K562 (cell line): ENCODE data around the gene LPCAT3. TPM values are rescaled to one million over a fixed set of nuclear protein-coding genes. Genes with fewer than 3 reads are reported as not detected.

Experiments used
- ETV5 ChIP-seq: sonication (generic); formaldehyde crosslinking; IDR thresholded peaks from 2 replicates; pipeline ENCODE4 v1.4.0; 2020; ENCODE audit warnings: low read depth, mild to moderate bottlenecking, missing genetic modification reagents
- FOSL1 ChIP-seq: fragments of 200-800 bp; sonication (Bioruptor generic); conservative IDR thresholded peaks from 2 replicates; pipeline ENCODE4 v1.6.1; 2016; ENCODE audit warnings: missing genetic modification characterization, missing compliant biosample characterization
- HNRNPL ChIP-seq: fragments of 200-400 bp; formaldehyde crosslinking; IDR thresholded peaks from 2 replicates; pipeline ENCODE4 v1.6.1; 2017; ENCODE audit warnings: low read depth, mild to moderate bottlenecking, low read length
- MBD2 ChIP-seq: sonication (generic); IDR thresholded peaks from 2 replicates; pipeline ENCODE4 v1.6.1; 2016; ENCODE audit warnings: low read depth, borderline replicate concordance
- MTA3 ChIP-seq: fragments of 450-650 bp; formaldehyde crosslinking; IDR thresholded peaks from 2 replicates; pipeline ENCODE4 v1.6.1; 2017; ENCODE audit warnings: mild to moderate bottlenecking, borderline replicate concordance
- POLR2H ChIP-seq: IDR thresholded peaks from 2 replicates; pipeline ENCODE4 v1.6.1; 2016; ENCODE audit warnings: missing genetic modification characterization, low read depth, mild to moderate bottlenecking, control low read depth, missing compliant biosample characterization, moderate library complexity
- POLR3G ChIP-seq: IDR thresholded peaks from 2 replicates; pipeline ENCODE4 v1.6.1; 2011; ENCODE audit not compliant: insufficient read length, insufficient replicate concordance; ENCODE audit errors: extremely low read depth
- SMC3 ChIP-seq: conservative IDR thresholded peaks from 2 replicates; pipeline ENCODE4 v1.6.1; 2011; ENCODE audit warnings: low read depth, low read length, improper control_type of control experiment; ENCODE audit not compliant: insufficient read depth
- TBP ChIP-seq: optimal IDR thresholded peaks from 2 replicates; pipeline ENCODE3; 2011; ENCODE audit warnings: low read depth, low read length, improper control_type of control experiment
- ZNF384 ChIP-seq: IDR thresholded peaks from 2 replicates; pipeline ENCODE4 v1.6.1; 2012; ENCODE audit warnings: low read depth, low read length, improper control_type of control experiment
- polyA plus RNA-seq, 8 experiments: library from polyadenylated mRNA; depleted of rRNA in 4 of 8; stranded (reverse) in 5 of 8; unstranded in 3 of 8; fragments of >200 nt; fragmentation: Nextera tagmentation in 2 of 8; fragmentation: Illumina TruSeq in 1 of 8; extraction: Ambion mirVana in 2 of 8; extraction: Trizol in 1 of 8; gene quantifications; 2 replicates each; pipeline versions ENCODE4 v1.2.1 to v1.2.3, GENCODE V29; 2011 to 2014; ENCODE audit warnings: inconsistent platforms in 1 of 8, missing spikeins in 1 of 8
- total RNA-seq, 7 experiments: library from RNA; depleted of rRNA in 6 of 7; stranded (reverse); fragments of >200 nt in 6 of 7; fragmentation: Illumina TruSeq in 2 of 7; extraction: Trizol in 2 of 7; gene quantifications; 2 replicates each; pipeline versions ENCODE4 v1.2.1 to v1.2.3, GENCODE V29; 2011 to 2021; ENCODE audit warnings: low replicate concordance in 1 of 7
- TF ChIP-seq, protein P1 (sequence below), 3 experiments: IDR thresholded peaks in 2 of 3; conservative IDR thresholded peaks in 1 of 3; 2 replicates each; pipeline ENCODE4 v1.5.1; 2011 to 2012; ENCODE audit warnings: low read length in 3 of 3, mild to moderate bottlenecking in 3 of 3, control low read depth in 2 of 3, improper control_type of control experiment in 1 of 3, inconsistent platforms in 1 of 3, low read depth in 1 of 3, mixed read lengths in 1 of 3, moderate library complexity in 1 of 3; ENCODE audit not compliant: insufficient read depth in 2 of 3
- TF ChIP-seq, protein P2 (sequence below), 2 experiments: fragments of 450-650 bp; formaldehyde crosslinking in 1 of 2; IDR thresholded peaks; 2 replicates each; pipeline versions ENCODE4 v1.4.0 to v1.6.1; 2014 to 2020; ENCODE audit warnings: mild to moderate bottlenecking in 2 of 2, borderline replicate concordance in 1 of 2, low read depth in 1 of 2
- TF ChIP-seq, protein P3 (sequence below): fragments of 450-650 bp; IDR thresholded peaks from 2 replicates; pipeline ENCODE4 v1.6.1; 2016; ENCODE audit warnings: low read depth, mild to moderate bottlenecking, moderate library complexity
- TF ChIP-seq, protein P4 (sequence below): fragments of 450-650 bp; IDR thresholded peaks from 2 replicates; pipeline ENCODE4 v1.7.1; 2018; ENCODE audit warnings: mild to moderate bottlenecking, low read depth; ENCODE audit not compliant: partially characterized antibody

The LPCAT3 gene
- total and polyA plus RNA-seq, 9 of the 15 experiments (the other 6 are each of a cell fraction or from before 2014, with no cell fraction given) = 4.9 to 52.5 (median 25.3) TPM

DNA sequence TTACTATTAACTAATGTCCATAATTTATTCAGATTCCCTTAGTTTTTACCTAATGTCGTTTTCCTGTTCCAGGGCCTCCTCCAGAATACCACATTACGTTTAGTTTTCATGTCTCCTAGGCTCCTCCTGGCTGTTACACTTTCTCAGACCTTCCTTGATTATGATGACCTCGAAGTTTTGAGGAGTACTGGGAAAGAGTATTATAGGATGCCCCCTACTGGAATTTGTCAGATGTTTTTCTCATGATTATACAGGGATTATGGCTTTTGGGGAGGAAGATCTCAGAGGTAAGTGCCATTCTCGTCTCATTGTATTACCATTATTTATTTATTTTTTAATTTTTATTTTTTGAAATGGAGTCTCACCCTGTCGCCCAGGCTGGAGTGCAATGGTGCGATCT is 24.6 kb upstream of the LPCAT3 start (continued):
- TF ChIP-seq TBP = no peak
- TF ChIP-seq, protein P1, sequence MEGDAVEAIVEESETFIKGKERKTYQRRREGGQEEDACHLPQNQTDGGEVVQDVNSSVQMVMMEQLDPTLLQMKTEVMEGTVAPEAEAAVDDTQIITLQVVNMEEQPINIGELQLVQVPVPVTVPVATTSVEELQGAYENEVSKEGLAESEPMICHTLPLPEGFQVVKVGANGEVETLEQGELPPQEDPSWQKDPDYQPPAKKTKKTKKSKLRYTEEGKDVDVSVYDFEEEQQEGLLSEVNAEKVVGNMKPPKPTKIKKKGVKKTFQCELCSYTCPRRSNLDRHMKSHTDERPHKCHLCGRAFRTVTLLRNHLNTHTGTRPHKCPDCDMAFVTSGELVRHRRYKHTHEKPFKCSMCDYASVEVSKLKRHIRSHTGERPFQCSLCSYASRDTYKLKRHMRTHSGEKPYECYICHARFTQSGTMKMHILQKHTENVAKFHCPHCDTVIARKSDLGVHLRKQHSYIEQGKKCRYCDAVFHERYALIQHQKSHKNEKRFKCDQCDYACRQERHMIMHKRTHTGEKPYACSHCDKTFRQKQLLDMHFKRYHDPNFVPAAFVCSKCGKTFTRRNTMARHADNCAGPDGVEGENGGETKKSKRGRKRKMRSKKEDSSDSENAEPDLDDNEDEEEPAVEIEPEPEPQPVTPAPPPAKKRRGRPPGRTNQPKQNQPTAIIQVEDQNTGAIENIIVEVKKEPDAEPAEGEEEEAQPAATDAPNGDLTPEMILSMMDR (IDR thresholded peaks at IDR 0.05 in 2 of 3, conservative IDR thresholded peaks at IDR 0.05 in 1 of 3; ENCODE audit: insufficient read depth in 2 of 3, low read depth in 1 of 3, low read length in 3 of 3) = peak; percentile 54 to 75 (median 59); a peak in 5 of 6 replicates
- no peak for TF ChIP-seq ZNF384
- TF ChIP-seq ETV5 (CRISPR knock-in tag) = no peak
- TF ChIP-seq, protein P2, sequence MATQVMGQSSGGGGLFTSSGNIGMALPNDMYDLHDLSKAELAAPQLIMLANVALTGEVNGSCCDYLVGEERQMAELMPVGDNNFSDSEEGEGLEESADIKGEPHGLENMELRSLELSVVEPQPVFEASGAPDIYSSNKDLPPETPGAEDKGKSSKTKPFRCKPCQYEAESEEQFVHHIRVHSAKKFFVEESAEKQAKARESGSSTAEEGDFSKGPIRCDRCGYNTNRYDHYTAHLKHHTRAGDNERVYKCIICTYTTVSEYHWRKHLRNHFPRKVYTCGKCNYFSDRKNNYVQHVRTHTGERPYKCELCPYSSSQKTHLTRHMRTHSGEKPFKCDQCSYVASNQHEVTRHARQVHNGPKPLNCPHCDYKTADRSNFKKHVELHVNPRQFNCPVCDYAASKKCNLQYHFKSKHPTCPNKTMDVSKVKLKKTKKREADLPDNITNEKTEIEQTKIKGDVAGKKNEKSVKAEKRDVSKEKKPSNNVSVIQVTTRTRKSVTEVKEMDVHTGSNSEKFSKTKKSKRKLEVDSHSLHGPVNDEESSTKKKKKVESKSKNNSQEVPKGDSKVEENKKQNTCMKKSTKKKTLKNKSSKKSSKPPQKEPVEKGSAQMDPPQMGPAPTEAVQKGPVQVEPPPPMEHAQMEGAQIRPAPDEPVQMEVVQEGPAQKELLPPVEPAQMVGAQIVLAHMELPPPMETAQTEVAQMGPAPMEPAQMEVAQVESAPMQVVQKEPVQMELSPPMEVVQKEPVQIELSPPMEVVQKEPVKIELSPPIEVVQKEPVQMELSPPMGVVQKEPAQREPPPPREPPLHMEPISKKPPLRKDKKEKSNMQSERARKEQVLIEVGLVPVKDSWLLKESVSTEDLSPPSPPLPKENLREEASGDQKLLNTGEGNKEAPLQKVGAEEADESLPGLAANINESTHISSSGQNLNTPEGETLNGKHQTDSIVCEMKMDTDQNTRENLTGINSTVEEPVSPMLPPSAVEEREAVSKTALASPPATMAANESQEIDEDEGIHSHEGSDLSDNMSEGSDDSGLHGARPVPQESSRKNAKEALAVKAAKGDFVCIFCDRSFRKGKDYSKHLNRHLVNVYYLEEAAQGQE (IDR thresholded peaks at IDR 0.05; ENCODE audit: borderline replicate concordance) = peak; percentile 69; the same call in 1 of the 2 replicates
- TF ChIP-seq, protein P2 (CRISPR knock-in tag; IDR thresholded peaks at IDR 0.05; ENCODE audit: low read depth) = no peak
- TF ChIP-seq, protein P3, sequence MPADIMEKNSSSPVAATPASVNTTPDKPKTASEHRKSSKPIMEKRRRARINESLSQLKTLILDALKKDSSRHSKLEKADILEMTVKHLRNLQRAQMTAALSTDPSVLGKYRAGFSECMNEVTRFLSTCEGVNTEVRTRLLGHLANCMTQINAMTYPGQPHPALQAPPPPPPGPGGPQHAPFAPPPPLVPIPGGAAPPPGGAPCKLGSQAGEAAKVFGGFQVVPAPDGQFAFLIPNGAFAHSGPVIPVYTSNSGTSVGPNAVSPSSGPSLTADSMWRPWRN = no peak
- TF ChIP-seq MBD2 = no peak
- 0 out of 2 replicates have a peak, but pooled peaks have one; percentile 21 for TF ChIP-seq SMC3
- TF ChIP-seq, protein P4, sequence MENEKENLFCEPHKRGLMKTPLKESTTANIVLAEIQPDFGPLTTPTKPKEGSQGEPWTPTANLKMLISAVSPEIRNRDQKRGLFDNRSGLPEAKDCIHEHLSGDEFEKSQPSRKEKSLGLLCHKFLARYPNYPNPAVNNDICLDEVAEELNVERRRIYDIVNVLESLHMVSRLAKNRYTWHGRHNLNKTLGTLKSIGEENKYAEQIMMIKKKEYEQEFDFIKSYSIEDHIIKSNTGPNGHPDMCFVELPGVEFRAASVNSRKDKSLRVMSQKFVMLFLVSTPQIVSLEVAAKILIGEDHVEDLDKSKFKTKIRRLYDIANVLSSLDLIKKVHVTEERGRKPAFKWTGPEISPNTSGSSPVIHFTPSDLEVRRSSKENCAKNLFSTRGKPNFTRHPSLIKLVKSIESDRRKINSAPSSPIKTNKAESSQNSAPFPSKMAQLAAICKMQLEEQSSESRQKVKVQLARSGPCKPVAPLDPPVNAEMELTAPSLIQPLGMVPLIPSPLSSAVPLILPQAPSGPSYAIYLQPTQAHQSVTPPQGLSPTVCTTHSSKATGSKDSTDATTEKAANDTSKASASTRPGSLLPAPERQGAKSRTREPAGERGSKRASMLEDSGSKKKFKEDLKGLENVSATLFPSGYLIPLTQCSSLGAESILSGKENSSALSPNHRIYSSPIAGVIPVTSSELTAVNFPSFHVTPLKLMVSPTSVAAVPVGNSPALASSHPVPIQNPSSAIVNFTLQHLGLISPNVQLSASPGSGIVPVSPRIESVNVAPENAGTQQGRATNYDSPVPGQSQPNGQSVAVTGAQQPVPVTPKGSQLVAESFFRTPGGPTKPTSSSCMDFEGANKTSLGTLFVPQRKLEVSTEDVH = no peak
- TF ChIP-seq HNRNPL = no peak
- no peak for TF ChIP-seq FOSL1 (tag)
- TF ChIP-seq POLR3G = no peak
- TF ChIP-seq POLR2H (tag) = no peak
- TF ChIP-seq MTA3 = no peak
